Measurements from ENCODE around the gene TNS4.

The TNS4 gene

DNA sequence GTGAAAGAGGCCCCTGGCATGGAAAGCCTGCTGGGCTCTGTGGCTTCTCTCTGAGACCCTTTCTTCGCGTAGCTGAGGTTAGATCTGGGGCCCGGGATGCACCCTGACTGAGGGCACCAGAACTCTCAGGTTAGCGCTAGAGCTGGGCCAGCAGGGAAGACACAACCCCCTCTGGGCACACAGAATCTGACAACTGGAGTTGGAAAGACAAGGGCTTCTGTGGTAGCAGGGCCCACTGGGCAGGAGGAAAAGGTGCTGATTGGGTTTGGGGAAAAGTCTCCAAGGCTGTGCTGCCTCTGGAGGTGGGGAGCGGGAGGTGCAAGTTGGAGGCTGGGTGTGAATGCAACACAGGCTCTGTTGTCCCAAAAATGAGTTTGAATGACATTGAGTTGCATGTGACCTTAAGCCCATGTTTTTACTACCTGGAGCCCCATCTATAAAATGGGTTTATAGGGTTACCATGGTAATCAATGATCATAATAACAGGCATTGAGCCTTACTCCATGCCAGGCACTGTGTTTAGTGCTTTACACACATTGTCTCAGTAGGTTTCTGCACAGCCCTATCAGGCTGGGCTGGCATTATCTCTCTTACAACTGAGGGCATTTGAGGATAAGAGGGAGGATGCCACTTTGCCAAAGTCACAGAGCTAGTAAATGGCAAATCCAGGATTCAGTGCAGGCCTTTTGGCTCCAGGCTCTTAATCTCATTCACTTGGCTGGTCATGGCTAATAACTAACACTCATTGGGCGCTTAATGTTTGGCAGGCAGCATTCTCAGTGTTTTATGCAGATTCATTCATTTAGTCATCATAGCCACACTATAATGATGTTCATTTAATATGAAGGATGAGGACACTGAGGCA lies 67.6 kb downstream of the TNS4 start:
- no peak for DNase-seq (ENCODE audit: low read depth in 2 of 2)

DNA sequence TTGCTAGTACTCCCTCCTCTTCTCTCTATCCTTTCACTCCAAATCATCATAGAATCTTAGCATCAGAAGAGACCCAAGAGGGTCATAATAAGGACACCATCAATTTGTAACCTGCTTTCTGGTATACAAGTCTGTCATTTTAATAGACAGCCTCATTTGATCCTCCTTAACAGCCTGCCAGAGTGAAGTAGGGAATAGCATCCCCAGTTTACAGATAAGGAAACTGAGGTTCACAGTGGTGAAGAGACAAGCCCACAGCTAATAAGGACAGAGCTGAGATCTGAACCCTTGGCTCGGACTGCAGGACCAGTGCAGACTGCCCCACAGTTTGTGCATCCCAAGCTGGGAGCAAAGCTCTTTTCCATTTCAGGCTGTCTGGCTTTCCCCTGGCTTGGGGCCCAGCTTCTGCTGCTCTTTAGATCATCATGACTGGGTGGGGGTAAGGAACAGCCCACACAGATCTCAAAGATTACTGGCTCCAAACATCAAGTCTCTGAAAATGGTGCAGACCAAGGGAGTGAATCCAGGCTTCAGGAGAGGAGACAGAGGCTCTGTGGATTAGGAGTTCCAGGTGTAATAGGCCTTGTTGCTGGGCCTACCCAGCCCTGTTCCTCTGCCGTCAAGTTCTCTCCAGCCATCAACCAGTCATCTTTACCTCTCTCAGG lies 68.4 kb downstream of the TNS4 start:
- DNase-seq (ENCODE audit: low read depth in 2 of 2): no peak

GRCh38 chr17:40431231-40431602 lies 70.2 kb downstream of the TNS4 start:
- no peak for DNase-seq (ENCODE audit: low read depth in 2 of 2)

- no peak for DNase-seq (ENCODE audit: low read depth in 2 of 2)
Measured at GRCh38 chr17:40430272-40431230, 70.9 kb downstream of the TNS4 start.

DNA sequence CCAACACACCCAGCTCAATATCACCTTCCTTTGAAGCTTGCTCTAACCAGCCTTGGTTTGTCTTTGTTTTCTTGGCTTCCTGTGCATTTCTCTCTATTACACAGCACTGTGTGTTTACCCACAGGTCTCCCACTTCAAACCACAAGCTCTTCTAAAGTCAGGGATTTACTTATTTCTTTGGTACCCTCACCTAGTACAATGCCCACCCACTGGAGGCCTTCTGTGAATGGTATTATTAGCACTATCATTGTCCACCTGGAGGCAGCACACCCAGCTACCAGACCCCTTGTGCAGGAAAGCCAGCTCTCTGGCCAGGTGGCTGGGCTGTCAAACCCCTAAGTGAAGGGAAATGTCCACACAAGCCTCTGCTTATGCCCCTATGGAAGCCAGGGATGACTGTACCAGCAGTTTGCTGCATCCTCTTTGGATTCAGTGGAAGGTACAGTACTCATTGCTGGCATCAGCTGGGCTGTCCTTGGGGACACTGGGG lies 74.4 kb downstream of the TNS4 start:
- DNase-seq (ENCODE audit: low read depth in 2 of 2): no peak

Data from stimulated activated CD8-positive, alpha-beta memory T cell treated with anti-CD3 and anti-CD28 coated beads, Interleukin-7, amount 100 ng/mL, for 4 hours (primary cell).